Measurements from ENCODE around the gene FRRS1L. TPM values are rescaled to one million over a fixed set of nuclear protein-coding genes. Genes with fewer than 3 reads are reported as not detected.

The FRRS1L gene
- total RNA-seq, 6 experiments from 2014 or later, result not detected

GRCh38 chr9:109083813-109084405 lies 83.1 kb downstream of the FRRS1L start:
- DNase-seq, result no peak
- peaks cover 0 to 15% (median 4%) of the 10 kb centered on the region in 4 donors for H3K4me1 ChIP-seq
- peaks cover 0 to 23% (median 3%) of the 10 kb centered on the region in 4 donors for H3K36me3 ChIP-seq
- H3K4me3 ChIP-seq, result no peak overlapping the region
- ATAC-seq, result no peak
- WGBS (ENCODE audit: insufficient coverage, low coverage, low lambda C conversion rate, missing lambda C conversion rate), result 96% methylated on average over 4 of the region's 4 CpGs
- H3K27ac ChIP-seq, result no peak overlapping the region
- no peaks in the 10 kb centered on the region for H3K9me3 ChIP-seq
- intact Hi-C loops (cut with DNase I), result no loop called here
- no peaks in the 10 kb centered on the region for H3K27me3 ChIP-seq
- TF ChIP-seq POLR2A (IDR thresholded peaks at IDR 0.05), result no peak
- TF ChIP-seq, protein P1, sequence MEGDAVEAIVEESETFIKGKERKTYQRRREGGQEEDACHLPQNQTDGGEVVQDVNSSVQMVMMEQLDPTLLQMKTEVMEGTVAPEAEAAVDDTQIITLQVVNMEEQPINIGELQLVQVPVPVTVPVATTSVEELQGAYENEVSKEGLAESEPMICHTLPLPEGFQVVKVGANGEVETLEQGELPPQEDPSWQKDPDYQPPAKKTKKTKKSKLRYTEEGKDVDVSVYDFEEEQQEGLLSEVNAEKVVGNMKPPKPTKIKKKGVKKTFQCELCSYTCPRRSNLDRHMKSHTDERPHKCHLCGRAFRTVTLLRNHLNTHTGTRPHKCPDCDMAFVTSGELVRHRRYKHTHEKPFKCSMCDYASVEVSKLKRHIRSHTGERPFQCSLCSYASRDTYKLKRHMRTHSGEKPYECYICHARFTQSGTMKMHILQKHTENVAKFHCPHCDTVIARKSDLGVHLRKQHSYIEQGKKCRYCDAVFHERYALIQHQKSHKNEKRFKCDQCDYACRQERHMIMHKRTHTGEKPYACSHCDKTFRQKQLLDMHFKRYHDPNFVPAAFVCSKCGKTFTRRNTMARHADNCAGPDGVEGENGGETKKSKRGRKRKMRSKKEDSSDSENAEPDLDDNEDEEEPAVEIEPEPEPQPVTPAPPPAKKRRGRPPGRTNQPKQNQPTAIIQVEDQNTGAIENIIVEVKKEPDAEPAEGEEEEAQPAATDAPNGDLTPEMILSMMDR (IDR thresholded peaks at IDR 0.05), result no peak

DNA sequence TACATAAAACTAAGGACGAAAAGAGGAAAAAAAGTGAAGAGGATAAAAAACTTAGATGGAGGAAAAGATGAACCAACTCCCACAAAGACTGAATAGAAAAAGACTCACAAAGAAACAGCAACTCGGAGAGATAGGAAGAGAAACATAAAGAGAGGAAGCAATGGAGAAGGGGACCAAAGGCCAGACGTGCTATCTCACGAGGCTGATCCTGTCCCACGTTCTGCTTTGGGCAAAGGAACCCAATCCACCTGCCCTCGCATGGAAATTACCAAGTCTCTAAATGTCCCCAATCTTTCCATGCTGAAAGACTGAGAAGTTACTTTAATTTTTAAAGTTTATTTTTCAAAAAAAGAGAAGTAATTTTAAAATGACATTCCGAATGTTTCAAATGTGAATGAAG lies 83.9 kb downstream of the FRRS1L start:
- TF ChIP-seq, protein P1 (IDR thresholded peaks at IDR 0.05), result no peak
- TF ChIP-seq POLR2A (IDR thresholded peaks at IDR 0.05), result no peak
- DNase-seq (no peak), ATAC-seq (no peak)
- Histone ChIP-seq H3K27me3 (no peaks in the 10 kb centered on the region), H3K36me3 (peaks cover 0 to 29% (median 3%) of the 10 kb centered on the region in 4 donors), H3K4me1 (peaks cover 0 to 15% (median 4%) of the 10 kb centered on the region in 4 donors), H3K9me3 (no peaks in the 10 kb centered on the region), H3K4me3 (no peak overlapping the region), H3K27ac (peak overlapping the region in 1 of 3 donors; percentile 56)
- WGBS (ENCODE audit: insufficient coverage, low coverage, low lambda C conversion rate, missing lambda C conversion rate), result 75% methylated on average over 2 of the region's 7 CpGs
- intact Hi-C loops (cut with DNase I), result no loop called here

- no peaks in the 10 kb centered on the region for H3K27me3 ChIP-seq
- intact Hi-C loops (cut with DNase I), result no loop called here
- peaks cover 0 to 15% (median 4%) of the 10 kb centered on the region in 4 donors for H3K4me1 ChIP-seq
- peaks cover 0 to 28% (median 3%) of the 10 kb centered on the region in 4 donors for H3K36me3 ChIP-seq
- DNase-seq (no peak), ATAC-seq (peak; percentile 39 to 81 (median 69))
- H3K9me3 ChIP-seq, result no peaks in the 10 kb centered on the region
- H3K27ac ChIP-seq, result peak overlapping the region in 2 of 3 donors; percentile 17 to 56
- no peak overlapping the region for H3K4me3 ChIP-seq
- 20% methylated on average over 2 of the region's 2 CpGs for WGBS (ENCODE audit: insufficient coverage, low coverage, low lambda C conversion rate, missing lambda C conversion rate)
- TF ChIP-seq POLR2A (IDR thresholded peaks at IDR 0.05), result no peak
- TF ChIP-seq, protein P1 (IDR thresholded peaks at IDR 0.05), result no peak
These were observed 84.9 kb downstream of the FRRS1L start for GRCh38 chr9:109082091-109082620.

Small RNA genes within 50 kb of the gene (small RNA-seq; reads per million reads assigned to genes)
- gene RNU6-984P, result 0 reads per million in 2 experiments

Other genes with a start within 250 kb of the FRRS1L start
- gene ELP1, start 233.1 kb downstream of the FRRS1L start, total RNA-seq, result 10 to 100 TPM; 10.4 to 20.6 (median 13.0) TPM
- 1 to 10 TPM; 5.2 to 8.3 (median 6.8) TPM for gene ABITRAM, start 232.8 kb downstream of the FRRS1L start, total RNA-seq
- gene CTNNAL1, start 153.8 kb downstream of the FRRS1L start, total RNA-seq, result 10 to 100 TPM; 12.0 to 26.4 (median 20.3) TPM
- gene TMEM245, start 47.3 kb downstream of the FRRS1L start, total RNA-seq, result 10 to 100 TPM; 24.7 to 39.5 (median 36.8) TPM
- 10 to 100 TPM; 29.0 to 89.0 (median 32.4) TPM for gene EPB41L4B, start 153.8 kb upstream of the FRRS1L start, total RNA-seq